Measurements from ENCODE around the gene RNASEH2A. TPM values are rescaled to one million over a fixed set of nuclear protein-coding genes. Genes with fewer than 3 reads are reported as not detected.

RNASEH2A gene
- total RNA-seq, 2 experiments from 2014 or later, result 1.5 to 2.7 TPM

DNA sequence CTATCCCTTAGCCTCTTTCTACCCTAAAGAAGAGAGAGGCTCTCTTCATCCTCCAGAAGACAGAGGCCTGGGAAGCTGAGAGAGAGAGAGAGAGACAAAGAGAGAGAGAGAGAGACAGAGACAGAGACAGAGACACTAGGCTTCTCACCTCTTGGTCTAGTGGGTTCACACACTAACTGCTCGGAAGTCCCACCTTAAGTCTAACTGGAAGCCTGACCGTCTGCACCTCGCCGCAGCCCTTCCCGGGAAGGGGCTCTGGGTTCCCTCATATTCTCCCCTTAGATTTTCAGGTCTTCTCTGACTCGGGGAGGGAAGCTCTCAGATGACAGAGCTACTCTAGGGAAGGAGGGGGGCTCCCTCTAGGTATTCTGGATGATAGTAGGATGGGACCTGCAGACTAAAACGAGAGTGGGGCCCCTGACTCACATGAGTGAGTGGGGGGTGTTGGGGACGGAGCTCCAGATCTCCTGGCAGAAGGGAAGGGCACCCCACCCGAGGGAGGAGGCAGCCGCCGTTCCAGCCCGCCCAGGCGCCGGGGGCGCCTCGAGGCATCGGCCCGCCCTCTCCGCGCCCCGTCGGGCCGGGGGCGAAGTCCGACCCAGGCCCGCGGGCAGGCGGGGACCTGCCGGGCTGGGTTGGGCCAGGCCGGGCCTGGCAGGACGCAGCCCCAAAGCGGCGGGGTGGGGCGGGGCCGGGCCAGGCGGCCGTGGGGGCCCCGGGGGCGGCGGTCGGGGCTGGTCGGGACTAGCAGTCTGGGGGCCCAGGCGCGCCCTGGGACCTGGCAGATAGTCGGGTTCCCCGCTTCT lies 17.1 kb upstream of the RNASEH2A start:
- Histone ChIP-seq H3K27ac (ENCODE audit: low read depth in 1 of 2, low read length in 2 of 2) (peak overlapping the region; percentile 99 to 100), H3K4me1 (ENCODE audit: insufficient read depth, low read length) (peaks cover 66% of the 10 kb centered on the region), H3K4me3 (ENCODE audit: low read length) (peak overlapping the region; percentile 98), H3K36me3 (ENCODE audit: insufficient read depth, low read length) (peaks cover 5% of the 10 kb centered on the region), H3K9me3 (ENCODE audit: control insufficient read depth in 1 of 2, insufficient read depth in 1 of 2, low read length in 2 of 2) (no peaks in the 10 kb centered on the region), H3K27me3 (ENCODE audit: control insufficient read depth in 1 of 2, insufficient read depth in 2 of 2, low read length in 2 of 2) (no peaks in the 10 kb centered on the region)
- peaks cover 34% of the 10 kb centered on the region for H3K36me3 Mint-ChIP-seq (ENCODE audit: low read depth)
- no peak for ATAC-seq (ENCODE audit: poor library complexity)
- ChIA-PET CTCF (interaction anchor here (2.1 kb wide), 1 partner anchor 12 kb away, joined by 24 read pairs; no protein-coding TSS in a partner anchor), POLR2A (interaction anchor here (4.0 kb wide), 1 partner anchor 12 kb away, joined by 31 read pairs; no protein-coding TSS in a partner anchor)
- intact Hi-C loops (cut with DNase I, micrococcal nuclease), result loop anchor here in 1 of 2 experiments (10.0 kb wide), 1 partner anchor 146 kb away; the partner anchor contains the start of genes CALR and FARSA
- TF ChIP-seq, protein P1, sequence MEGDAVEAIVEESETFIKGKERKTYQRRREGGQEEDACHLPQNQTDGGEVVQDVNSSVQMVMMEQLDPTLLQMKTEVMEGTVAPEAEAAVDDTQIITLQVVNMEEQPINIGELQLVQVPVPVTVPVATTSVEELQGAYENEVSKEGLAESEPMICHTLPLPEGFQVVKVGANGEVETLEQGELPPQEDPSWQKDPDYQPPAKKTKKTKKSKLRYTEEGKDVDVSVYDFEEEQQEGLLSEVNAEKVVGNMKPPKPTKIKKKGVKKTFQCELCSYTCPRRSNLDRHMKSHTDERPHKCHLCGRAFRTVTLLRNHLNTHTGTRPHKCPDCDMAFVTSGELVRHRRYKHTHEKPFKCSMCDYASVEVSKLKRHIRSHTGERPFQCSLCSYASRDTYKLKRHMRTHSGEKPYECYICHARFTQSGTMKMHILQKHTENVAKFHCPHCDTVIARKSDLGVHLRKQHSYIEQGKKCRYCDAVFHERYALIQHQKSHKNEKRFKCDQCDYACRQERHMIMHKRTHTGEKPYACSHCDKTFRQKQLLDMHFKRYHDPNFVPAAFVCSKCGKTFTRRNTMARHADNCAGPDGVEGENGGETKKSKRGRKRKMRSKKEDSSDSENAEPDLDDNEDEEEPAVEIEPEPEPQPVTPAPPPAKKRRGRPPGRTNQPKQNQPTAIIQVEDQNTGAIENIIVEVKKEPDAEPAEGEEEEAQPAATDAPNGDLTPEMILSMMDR (IDR thresholded peaks at IDR 0.05), result no peak
- H3K9me3 Mint-ChIP-seq, result no peaks in the 10 kb centered on the region
- H3K27ac Mint-ChIP-seq, result peak overlapping the region; percentile 99
- peak in 2 of 14 experiments; percentile 21 to 42 for DNase-seq
- peaks cover 13% of the 10 kb centered on the region for H3K27me3 Mint-ChIP-seq
- H3K4me3 Mint-ChIP-seq, result peak overlapping the region; percentile 88
- H3K4me1 Mint-ChIP-seq (ENCODE audit: low read depth), result peaks cover 34% of the 10 kb centered on the region

DNA sequence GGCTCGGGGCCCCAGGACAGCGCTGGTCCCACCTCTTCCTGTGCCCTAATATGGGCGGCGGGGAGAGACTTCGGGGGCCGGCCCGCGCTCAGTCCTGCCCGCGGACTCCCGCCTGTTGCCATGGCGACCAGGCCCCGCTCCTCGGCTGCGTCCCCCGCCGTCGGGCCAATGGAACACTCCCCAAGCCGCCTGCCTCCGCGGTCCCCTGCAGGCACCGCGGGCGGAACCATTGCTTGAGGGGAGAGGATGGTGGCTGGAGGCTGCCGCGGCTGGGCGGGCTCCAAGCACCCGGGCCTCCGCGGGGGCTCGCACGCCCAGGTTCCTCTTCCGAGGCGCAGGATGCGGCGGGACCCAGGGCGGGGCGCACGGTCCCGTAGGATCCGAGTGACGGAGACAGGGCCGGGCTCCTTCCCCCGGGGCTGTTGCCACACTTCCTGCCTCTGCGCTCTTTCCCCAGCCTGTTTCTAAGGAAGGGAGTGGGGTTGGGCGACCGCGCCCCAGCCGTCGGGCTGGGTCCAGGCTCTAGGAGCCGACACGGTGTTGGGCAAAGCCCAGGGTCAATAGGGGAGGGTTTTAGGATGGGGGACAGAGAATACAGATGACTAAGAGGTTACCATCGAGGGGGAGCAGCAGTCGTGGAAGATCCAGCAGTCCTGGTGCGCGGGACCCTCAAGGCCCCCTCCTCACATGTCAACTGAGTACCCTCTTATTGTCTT lies 16.3 kb upstream of the RNASEH2A start:
- peak overlapping the region; percentile 97 for H3K4me3 Mint-ChIP-seq
- DNase-seq (peak; percentile 75 to 97 (median 86)), ATAC-seq (ENCODE audit: poor library complexity) (peak; percentile 25)
- TF ChIP-seq, protein P1 (IDR thresholded peaks at IDR 0.05), result no peak
- no peaks in the 10 kb centered on the region for H3K9me3 Mint-ChIP-seq
- POLR2A ChIA-PET, result interaction anchor here (1.2 to 8.3 kb wide), 7 partner anchors 8 to 167 kb away, joined by 3 to 348 read pairs (median 31); partner anchors contain the start of genes DHPS, GET3, HOOK2 and PRDX2
- CTCF ChIA-PET, result interaction anchor here (2.1 to 9.4 kb wide), 2 partner anchors 12 to 13 kb away, joined by 24 to 178 read pairs; partner anchors contain the start of gene HOOK2
- H3K27ac Mint-ChIP-seq, result peak overlapping the region; percentile 99
- peaks cover 5% of the 10 kb centered on the region for H3K36me3 ChIP-seq (ENCODE audit: insufficient read depth, low read length)
- peaks cover 66% of the 10 kb centered on the region for H3K4me1 ChIP-seq (ENCODE audit: insufficient read depth, low read length)
- no peaks in the 10 kb centered on the region for H3K27me3 ChIP-seq (ENCODE audit: control insufficient read depth in 1 of 2, insufficient read depth in 2 of 2, low read length in 2 of 2)
- H3K4me3 ChIP-seq (ENCODE audit: low read length), result peak overlapping the region; percentile 98
- no peaks in the 10 kb centered on the region for H3K9me3 ChIP-seq (ENCODE audit: control insufficient read depth in 1 of 2, insufficient read depth in 1 of 2, low read length in 2 of 2)
- peaks cover 42% of the 10 kb centered on the region for H3K4me1 Mint-ChIP-seq (ENCODE audit: low read depth)
- peak overlapping the region; percentile 99 to 100 for H3K27ac ChIP-seq (ENCODE audit: low read depth in 1 of 2, low read length in 2 of 2)
- H3K27me3 Mint-ChIP-seq, result peaks cover 13% of the 10 kb centered on the region
- peaks cover 38% of the 10 kb centered on the region for H3K36me3 Mint-ChIP-seq (ENCODE audit: low read depth)
- intact Hi-C loops (cut with DNase I, micrococcal nuclease), result loop anchor here in 1 of 2 experiments (5.0 to 10.0 kb wide), 2 partner anchors 123 to 145 kb away; partner anchors contain the start of genes CALR, FARSA, MAN2B1 and WDR83

Measured in CD4-positive, alpha-beta T cell (primary cell).